H1 (cell line): ENCODE results near the gene PRDM5. TPM values are rescaled to one million over a fixed set of nuclear protein-coding genes. Genes with fewer than 3 reads are reported as not detected.

Experiments
- CTCF ChIA-PET: fragments of 300-600 bp; sonication (Branson Sonifier 250); formaldehyde crosslinking; loops from one replicate; lab custom pipeline; 2021; ENCODE audit not compliant: partially characterized antibody; lab: Charles Lee
- POLR2A ChIA-PET: fragments of 300-600 bp; sonication (Branson Sonifier 250); formaldehyde crosslinking; loops from one replicate; lab custom pipeline; 2021; ENCODE audit warnings: inconsistent platforms; ENCODE audit not compliant: partially characterized antibody; lab: Charles Lee
- DNase-seq, 2 experiments: peaks; one replicate each; pipeline versions ENCODE4 v3.0.0 to v3.0.0-alpha.2; 2010 to 2022; ENCODE audit warnings: low spot score in 2 of 2, low read depth in 1 of 2, mixed read lengths in 1 of 2
- FAIRE-seq: peaks from 2 replicates; lab custom pipeline; 2011; peaks lifted over from hg19 to GRCh38; lab: Jason Lieb, UNC
- H2AFZ ChIP-seq: 2 replicates; pipeline ENCODE4 v1.8.1; 2012; ENCODE audit warnings: low read length, inconsistent platforms
- H2AK5ac ChIP-seq: 2 replicates; pipeline ENCODE4 v1.6.1; 2013; ENCODE audit warnings: low read depth, low read length
- H2BK120ac ChIP-seq: replicated peaks from 2 replicates; pipeline ENCODE3; 2013; ENCODE audit warnings: low read depth, low read length, inconsistent platforms
- H2BK12ac ChIP-seq: 2 replicates; pipeline ENCODE4 v1.6.1; 2013; ENCODE audit warnings: low read depth, low read length
- H2BK15ac ChIP-seq: 2 replicates; pipeline ENCODE4 v1.6.1; 2013; ENCODE audit warnings: low read length
- H2BK20ac ChIP-seq: 2 replicates; pipeline ENCODE4 v1.6.1; 2013; ENCODE audit warnings: low read length
- H2BK5ac ChIP-seq: 2 replicates; pipeline ENCODE4 v1.6.1; 2013; ENCODE audit warnings: low read depth, low read length
- H3K14ac ChIP-seq: 2 replicates; pipeline ENCODE4 v1.6.1; 2013; ENCODE audit warnings: inconsistent platforms; ENCODE audit not compliant: insufficient read length
- H3K18ac ChIP-seq: 2 replicates; pipeline ENCODE4 v1.6.1; 2013; ENCODE audit warnings: low read length; ENCODE audit errors: extremely low read depth
- H3K23ac ChIP-seq: 2 replicates; pipeline ENCODE4 v1.6.1; 2013; ENCODE audit warnings: inconsistent platforms; ENCODE audit not compliant: insufficient read length
- H3K23me2 ChIP-seq: 2 replicates; pipeline ENCODE4 v1.6.1; 2013; ENCODE audit warnings: low read depth, low read length
- H3K27ac ChIP-seq: 2 replicates; pipeline ENCODE4 v1.6.1; 2011; ENCODE audit warnings: low read depth, low read length, inconsistent platforms
- H3K27me3 ChIP-seq, 4 experiments: replicated peaks in 1 of 4; 1 replicate in 1 of 4; 2 replicates in 3 of 4; pipeline versions ENCODE4 v1.6.1 to v1.8.1; 2011 to 2013; ENCODE audit warnings: low read length in 3 of 4, mild to moderate bottlenecking in 3 of 4, inconsistent platforms in 2 of 4, mixed read lengths in 2 of 4, moderate library complexity in 1 of 4; ENCODE audit not compliant: control insufficient read depth in 3 of 4, insufficient read depth in 3 of 4; ENCODE audit errors: extremely low read depth in 1 of 4
- H3K36me3 ChIP-seq, 4 experiments: 2 replicates each; pipeline versions ENCODE4 v1.6.1 to v1.8.1; 2011 to 2013; ENCODE audit warnings: mild to moderate bottlenecking in 4 of 4, low read length in 3 of 4, moderate library complexity in 2 of 4, control low read depth in 1 of 4, inconsistent platforms in 1 of 4; ENCODE audit not compliant: insufficient read depth in 4 of 4, control insufficient read depth in 2 of 4
- H3K4ac ChIP-seq: replicated peaks from 2 replicates; pipeline ENCODE3; 2013; ENCODE audit warnings: low read length, low read depth, mixed read lengths, inconsistent platforms; ENCODE audit not compliant: insufficient read length
- H3K4me1 ChIP-seq, 4 experiments: replicated peaks in 1 of 4; 1 replicate in 1 of 4; 2 replicates in 3 of 4; pipeline versions ENCODE4 v1.6.1 to v1.8.1; 2011 to 2013; ENCODE audit warnings: low read length in 3 of 4, inconsistent platforms in 2 of 4, mixed read lengths in 1 of 4; ENCODE audit not compliant: insufficient read depth in 4 of 4, control insufficient read depth in 3 of 4
- H3K4me2 ChIP-seq, 2 experiments: 2 replicates each; pipeline versions ENCODE4 v1.6.1 to v1.8.1; 2011 to 2013; ENCODE audit warnings: low read depth in 2 of 2, low read length in 2 of 2, control low read depth in 1 of 2, inconsistent platforms in 1 of 2, mild to moderate bottlenecking in 1 of 2; ENCODE audit not compliant: insufficient read depth in 1 of 2
- H3K4me3 ChIP-seq, 4 experiments: fragments of 200-600, 300-600 bp in 1 of 4; sonication (generic), shearing (Covaris generic), sonication (Bioruptor Twin) in 1 of 4; 2 replicates each; pipeline versions ENCODE4 v1.5.1 to v1.8.1; 2011 to 2016; ENCODE audit warnings: low read length in 4 of 4, low read depth in 3 of 4, control low read depth in 2 of 4, inconsistent platforms in 2 of 4, mild to moderate bottlenecking in 2 of 4, mixed read lengths in 1 of 4, moderate library complexity in 1 of 4; ENCODE audit not compliant: insufficient read depth in 2 of 4; ENCODE audit errors: extremely low read depth in 1 of 4
- H3K56ac ChIP-seq: replicated peaks from 2 replicates; pipeline ENCODE3; 2013; ENCODE audit warnings: low read depth, mild to moderate bottlenecking, mixed read lengths, low read length, inconsistent platforms; ENCODE audit not compliant: insufficient read length
- H3K79me1 ChIP-seq: 2 replicates; pipeline ENCODE4 v1.6.1; 2013; ENCODE audit warnings: low read depth, low read length, control low read depth
- H3K79me2 ChIP-seq, 2 experiments: 2 replicates each; pipeline versions ENCODE4 v1.6.1 to v1.8.1; 2012 to 2013; ENCODE audit warnings: low read length in 2 of 2, mild to moderate bottlenecking in 2 of 2, inconsistent platforms in 1 of 2; ENCODE audit not compliant: insufficient read depth in 2 of 2, control insufficient read depth in 1 of 2
- H3K9ac ChIP-seq, 4 experiments: replicated peaks in 1 of 4; 1 replicate in 1 of 4; 2 replicates in 3 of 4; pipeline versions ENCODE4 v1.6.1 to v1.8.1; 2011 to 2013; ENCODE audit warnings: low read depth in 3 of 4, low read length in 3 of 4, control low read depth in 2 of 4, mild to moderate bottlenecking in 2 of 4, moderate library complexity in 2 of 4, inconsistent platforms in 1 of 4; ENCODE audit errors: extremely low read depth in 1 of 4
- H3K9me3 ChIP-seq, 2 experiments: 2 replicates each; pipeline versions ENCODE4 v1.6.1 to v1.8.1; 2012 to 2013; ENCODE audit warnings: mild to moderate bottlenecking in 2 of 2, moderate library complexity in 2 of 2, control low read depth in 1 of 2, inconsistent platforms in 1 of 2, low read depth in 1 of 2, low read length in 1 of 2, mixed read lengths in 1 of 2; ENCODE audit not compliant: insufficient read depth in 2 of 2
- H4K20me1 ChIP-seq, 2 experiments: replicated peaks in 1 of 2; 2 replicates each; pipeline versions ENCODE3 to v1.8.1; 2011 to 2013; ENCODE audit warnings: inconsistent platforms in 2 of 2, low read length in 2 of 2, mild to moderate bottlenecking in 1 of 2; ENCODE audit not compliant: insufficient read depth in 2 of 2, control insufficient read depth in 1 of 2
- H4K5ac ChIP-seq: 2 replicates; pipeline ENCODE4 v1.6.1; 2013; ENCODE audit warnings: low read length, low read depth, mixed read lengths, inconsistent platforms; ENCODE audit not compliant: insufficient read length
- H4K8ac ChIP-seq: 2 replicates; pipeline ENCODE4 v1.8.0; 2013; ENCODE audit warnings: mild to moderate bottlenecking, moderate library complexity, low read length, inconsistent platforms; ENCODE audit not compliant: insufficient read depth; ENCODE audit errors: extremely low read depth
- H4K91ac ChIP-seq: replicated peaks from 2 replicates; pipeline ENCODE3; 2013; ENCODE audit warnings: low read length, mixed read lengths, inconsistent platforms; ENCODE audit not compliant: insufficient read length
- CTBP2 ChIP-seq: IDR thresholded peaks from 2 replicates; pipeline ENCODE4 v1.7.0; 2011; ENCODE audit warnings: borderline replicate concordance, mild to moderate bottlenecking, moderate library complexity, mixed read lengths, low read length; ENCODE audit not compliant: insufficient read depth, insufficient read length
- EGR1 ChIP-seq: IDR thresholded peaks from 2 replicates; pipeline ENCODE4 v1.6.1; 2011; ENCODE audit warnings: low read depth, low read length, borderline replicate concordance
- FOSL1 ChIP-seq: IDR thresholded peaks from 2 replicates; pipeline ENCODE4 v1.6.1; 2011; ENCODE audit warnings: mild to moderate bottlenecking, low read depth, low read length, moderate library complexity; ENCODE audit not compliant: insufficient read depth
- KDM4A ChIP-seq: IDR thresholded peaks from one replicate; pipeline ENCODE4 v1.7.1; 2012; ENCODE audit warnings: low read depth, mild to moderate bottlenecking, moderate library complexity, low read length, inconsistent platforms; ENCODE audit not compliant: severe bottlenecking
- RXRA ChIP-seq: IDR thresholded peaks from 2 replicates; pipeline ENCODE4 v1.6.1; 2011; ENCODE audit warnings: low read depth, mild to moderate bottlenecking, low read length, moderate library complexity; ENCODE audit not compliant: insufficient read depth
- WGBS, 2 experiments: shearing (Covaris generic) in 1 of 2; methylation state at CpG; one replicate each; pipeline versions ENCODE4 v1.1.6 to v1.1.7; 2013 to 2015; ENCODE audit warnings: low lambda C conversion rate in 2 of 2, mixed read lengths in 2 of 2, inconsistent platforms in 1 of 2, low coverage in 1 of 2, missing lambda C conversion rate in 1 of 2; ENCODE audit not compliant: insufficient replicate concordance in 2 of 2, insufficient coverage in 1 of 2, insufficient read length in 1 of 2; ENCODE audit errors: extremely low coverage in 1 of 2, missing lambda C conversion rate in 1 of 2; 5-methylcytosine and 5-hydroxymethylcytosine counted together
- polyA plus RNA-seq, 7 experiments: library from polyadenylated mRNA; depleted of rRNA in 3 of 7; stranded (reverse) in 5 of 7; unstranded in 2 of 7; fragments of >200 nt in 5 of 7; fragments of 200-250 nt in 2 of 7; gene quantifications; 1 replicate in 5 of 7; 2 replicates in 1 of 7; 4 replicates in 1 of 7; pipeline versions ENCODE4 v1.2.1 to v1.2.3, GENCODE V29; 2011 to 2013; ENCODE audit warnings: missing spikeins in 2 of 7, mixed read lengths in 2 of 7
- total RNA-seq: library from RNA; stranded (reverse); fragmentation: NEBNext Ultra II Directional; extraction: Animal tissue kit (Norgen Biotek cat#: 25700); gene quantifications from 2 replicates; pipeline ENCODE4 v1.2.1, GENCODE V29; 2021

Gene PRDM5
- total and polyA plus RNA-seq, 2 of the 8 experiments (the other 6 are each of a cell fraction or from before 2014, with no cell fraction given): 8.2 to 23.4 TPM

- H2AFZ ChIP-seq: no peak overlapping the region
- no peaks in the 10 kb centered on the region for H3K79me2 ChIP-seq
- H3K4ac ChIP-seq: no peak overlapping the region
- no peak overlapping the region for H3K4me2 ChIP-seq
- H2AK5ac ChIP-seq: no peak overlapping the region
- no peak overlapping the region for H4K91ac ChIP-seq
- H3K18ac ChIP-seq: no peak overlapping the region
- H3K4me1 ChIP-seq: peaks cover 0 to 15% (median 7%) of the 10 kb centered on the region in 4 experiments; a peak in 3 of 7 replicates
- H2BK5ac ChIP-seq: no peak overlapping the region
- no peak overlapping the region for H2BK15ac ChIP-seq
- H3K56ac ChIP-seq: no peak overlapping the region
- no peak overlapping the region for H2BK120ac ChIP-seq
- H3K27me3 ChIP-seq: no peaks in the 10 kb centered on the region
- no peak overlapping the region for H4K8ac ChIP-seq
- H3K36me3 ChIP-seq: no peaks in the 10 kb centered on the region
- DNase-seq: no peak
- H3K4me3 ChIP-seq: no peak overlapping the region
- H4K5ac ChIP-seq: no peak overlapping the region
- no peak overlapping the region for H3K23ac ChIP-seq
- H3K14ac ChIP-seq: no peak overlapping the region
- FAIRE-seq: no peak
- no peaks in the 10 kb centered on the region for H3K9me3 ChIP-seq
- H2BK12ac ChIP-seq: no peak overlapping the region
- CTCF ChIA-PET: interaction anchor here (0.6 kb wide), 1 partner anchor 35 kb away, joined by 3 read pairs; no protein-coding TSS in a partner anchor
- H3K23me2 ChIP-seq: no peaks in the 10 kb centered on the region
- H2BK20ac ChIP-seq: no peak overlapping the region
- POLR2A ChIA-PET: no interaction called here
- no peaks in the 10 kb centered on the region for H4K20me1 ChIP-seq
- H3K79me1 ChIP-seq: no peaks in the 10 kb centered on the region
- no peak overlapping the region for H3K27ac ChIP-seq
- 87% methylated on average over 2 of the region's 2 CpGs; no CpG with 5 or more reads in 1 of the 2 experiments for WGBS, 2 experiments
- no peak overlapping the region for H3K9ac ChIP-seq
- no peak for TF ChIP-seq FOSL1
- TF ChIP-seq EGR1: no peak
- no peak for TF ChIP-seq RXRA
- no peak for TF ChIP-seq CTBP2
- no peak for TF ChIP-seq KDM4A
Observed at GRCh38 chr4:120723986-120724385, 198.5 kb downstream of the PRDM5 start.
